Subcutaneous adipose tissue (tissue), 4 donors: Measurements from ENCODE around the gene PROM2. TPM values are rescaled to one million over a fixed set of nuclear protein-coding genes. Genes with fewer than 3 reads are reported as not detected.

Experiments
- total RNA-seq, 4 donors: library from RNA; depleted of rRNA; stranded (reverse); fragments of >200 nt; gene quantifications; one replicate each; pipeline ENCODE4 v1.1.0, GENCODE V29; 2016
- TF ChIP-seq, protein P1 (sequence below): fragments of 450-650 bp; IDR thresholded peaks from one replicate; pipeline ENCODE4 v1.5.1; 2016; ENCODE audit warnings: low read depth, mild to moderate bottlenecking, control low read depth, antibody characterized with exemption, moderate library complexity

The PROM2 gene
- total RNA-seq, 4 donors from 2014 or later, result 0.44 to 1.3 (median 0.84) TPM

DNA sequence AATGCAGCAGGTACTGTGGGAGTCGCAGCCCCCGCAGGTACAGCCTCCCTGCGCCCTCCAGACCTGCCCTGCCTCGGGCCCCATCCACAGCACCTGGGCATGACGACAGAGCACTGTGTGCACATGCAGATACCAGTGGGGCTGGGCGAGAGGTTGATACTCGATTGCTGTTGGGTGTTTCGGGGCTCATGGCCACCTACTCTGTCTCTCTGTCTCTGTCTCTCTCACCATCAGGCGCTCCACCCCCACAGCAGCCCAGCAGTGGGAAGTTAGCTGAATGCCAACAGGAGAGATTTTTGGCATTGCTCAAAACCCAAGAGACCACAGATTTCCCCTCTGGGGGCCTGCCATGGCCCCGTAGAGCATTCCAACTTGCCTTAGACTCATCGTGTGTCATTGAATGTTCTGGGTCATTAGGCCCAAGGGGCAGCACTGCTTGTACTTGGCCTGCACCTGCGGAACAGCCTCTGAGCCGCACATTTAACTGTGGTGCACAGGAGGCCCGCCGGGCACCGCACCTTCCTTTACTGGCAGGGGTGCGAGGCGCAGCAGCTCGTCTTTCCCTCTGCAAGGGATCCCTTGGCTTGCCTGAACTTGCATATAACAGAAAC is 41.7 kb downstream of the PROM2 start:
- TF ChIP-seq, protein P1, sequence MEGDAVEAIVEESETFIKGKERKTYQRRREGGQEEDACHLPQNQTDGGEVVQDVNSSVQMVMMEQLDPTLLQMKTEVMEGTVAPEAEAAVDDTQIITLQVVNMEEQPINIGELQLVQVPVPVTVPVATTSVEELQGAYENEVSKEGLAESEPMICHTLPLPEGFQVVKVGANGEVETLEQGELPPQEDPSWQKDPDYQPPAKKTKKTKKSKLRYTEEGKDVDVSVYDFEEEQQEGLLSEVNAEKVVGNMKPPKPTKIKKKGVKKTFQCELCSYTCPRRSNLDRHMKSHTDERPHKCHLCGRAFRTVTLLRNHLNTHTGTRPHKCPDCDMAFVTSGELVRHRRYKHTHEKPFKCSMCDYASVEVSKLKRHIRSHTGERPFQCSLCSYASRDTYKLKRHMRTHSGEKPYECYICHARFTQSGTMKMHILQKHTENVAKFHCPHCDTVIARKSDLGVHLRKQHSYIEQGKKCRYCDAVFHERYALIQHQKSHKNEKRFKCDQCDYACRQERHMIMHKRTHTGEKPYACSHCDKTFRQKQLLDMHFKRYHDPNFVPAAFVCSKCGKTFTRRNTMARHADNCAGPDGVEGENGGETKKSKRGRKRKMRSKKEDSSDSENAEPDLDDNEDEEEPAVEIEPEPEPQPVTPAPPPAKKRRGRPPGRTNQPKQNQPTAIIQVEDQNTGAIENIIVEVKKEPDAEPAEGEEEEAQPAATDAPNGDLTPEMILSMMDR, result no peak

DNA sequence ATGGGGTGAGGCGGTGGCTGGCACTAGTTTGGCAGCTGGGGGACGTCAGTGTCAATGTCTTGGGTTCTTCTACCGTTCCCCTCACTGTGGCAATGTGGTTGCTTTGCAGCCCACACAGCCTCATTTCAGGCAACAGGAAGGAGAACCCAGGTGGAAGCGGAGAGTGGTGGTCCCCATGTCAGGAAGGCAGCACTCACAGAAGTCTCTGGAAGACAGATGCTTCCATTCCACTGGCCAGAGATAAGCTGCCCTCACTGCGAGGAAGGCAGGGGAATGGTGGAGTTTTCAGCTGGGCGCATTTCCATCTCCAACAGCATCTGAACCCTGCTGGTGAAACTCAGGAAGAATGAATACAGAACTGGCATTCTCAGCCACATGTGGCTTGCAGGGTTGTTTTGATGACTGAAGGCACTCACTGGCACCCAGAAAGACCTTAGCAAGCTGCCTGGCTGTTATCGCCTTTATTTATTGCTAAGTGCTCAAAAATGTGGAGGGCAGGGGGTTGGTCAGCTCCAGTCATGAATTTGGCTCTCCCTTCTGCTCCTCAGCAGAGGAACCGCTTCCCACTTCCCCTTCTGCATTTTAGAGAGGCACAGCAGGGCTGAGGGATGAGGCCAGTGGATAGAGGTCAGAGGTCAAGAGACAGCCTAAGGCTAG is 42.3 kb downstream of the PROM2 start:
- TF ChIP-seq, protein P1, result no peak

DNA sequence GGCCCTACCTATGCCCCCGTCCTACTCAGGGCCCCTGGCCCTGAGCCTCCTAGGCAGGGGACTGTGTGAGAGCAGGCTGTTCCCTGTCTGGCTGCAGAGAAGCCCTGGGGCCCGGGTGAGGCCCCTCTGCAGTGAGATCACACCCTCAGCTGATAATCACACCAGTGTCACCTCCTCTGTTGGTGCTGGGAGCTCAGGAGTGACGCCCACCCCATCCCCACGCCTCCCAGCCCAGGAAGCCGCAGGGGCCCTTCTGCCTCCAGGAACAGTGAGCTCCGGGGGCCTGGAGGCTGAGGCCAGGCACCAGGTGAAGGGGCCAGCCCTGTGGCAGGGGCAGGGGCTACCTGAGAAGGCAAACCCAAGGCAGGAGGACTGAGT is 42.9 kb downstream of the PROM2 start:
- TF ChIP-seq, protein P1, result no peak

DNA sequence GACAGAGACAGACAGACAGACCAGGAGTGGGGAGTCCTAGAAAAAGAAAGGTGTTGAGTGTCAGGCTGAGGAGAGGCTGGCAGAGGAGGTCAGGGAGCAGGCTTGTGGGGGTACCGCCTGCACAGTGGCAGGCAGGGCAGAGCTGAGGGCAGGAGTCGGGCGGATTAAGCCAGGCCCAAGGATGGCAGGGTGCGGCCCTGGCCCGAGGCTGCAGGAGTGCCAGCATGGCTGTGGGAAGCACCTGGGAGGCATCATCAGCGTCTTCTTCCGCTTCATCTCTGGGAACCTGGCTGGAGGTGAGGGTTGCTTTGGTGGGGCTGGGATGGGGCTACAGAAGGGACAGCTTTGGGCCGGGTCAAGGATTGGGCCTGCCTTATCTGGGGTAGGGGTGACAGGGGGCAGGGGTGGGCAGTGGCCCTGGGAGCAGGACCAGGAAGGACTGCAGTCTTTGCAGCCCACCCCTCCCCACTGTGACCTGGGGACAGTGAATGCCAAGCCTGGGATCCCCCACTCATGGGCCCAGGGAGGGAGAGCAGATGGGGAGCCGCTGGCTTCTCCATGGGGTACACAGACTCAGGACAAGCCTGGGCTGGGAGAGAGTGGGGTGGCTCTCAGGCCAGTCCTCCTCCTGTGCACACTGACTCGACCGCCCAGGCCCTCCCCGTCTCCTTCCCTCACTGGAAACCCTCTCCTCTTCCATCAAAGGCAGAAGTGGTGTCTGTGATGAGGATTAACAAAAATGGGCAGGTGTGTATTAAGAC is 43.6 kb downstream of the PROM2 start:
- TF ChIP-seq, protein P1, result no peak

DNA sequence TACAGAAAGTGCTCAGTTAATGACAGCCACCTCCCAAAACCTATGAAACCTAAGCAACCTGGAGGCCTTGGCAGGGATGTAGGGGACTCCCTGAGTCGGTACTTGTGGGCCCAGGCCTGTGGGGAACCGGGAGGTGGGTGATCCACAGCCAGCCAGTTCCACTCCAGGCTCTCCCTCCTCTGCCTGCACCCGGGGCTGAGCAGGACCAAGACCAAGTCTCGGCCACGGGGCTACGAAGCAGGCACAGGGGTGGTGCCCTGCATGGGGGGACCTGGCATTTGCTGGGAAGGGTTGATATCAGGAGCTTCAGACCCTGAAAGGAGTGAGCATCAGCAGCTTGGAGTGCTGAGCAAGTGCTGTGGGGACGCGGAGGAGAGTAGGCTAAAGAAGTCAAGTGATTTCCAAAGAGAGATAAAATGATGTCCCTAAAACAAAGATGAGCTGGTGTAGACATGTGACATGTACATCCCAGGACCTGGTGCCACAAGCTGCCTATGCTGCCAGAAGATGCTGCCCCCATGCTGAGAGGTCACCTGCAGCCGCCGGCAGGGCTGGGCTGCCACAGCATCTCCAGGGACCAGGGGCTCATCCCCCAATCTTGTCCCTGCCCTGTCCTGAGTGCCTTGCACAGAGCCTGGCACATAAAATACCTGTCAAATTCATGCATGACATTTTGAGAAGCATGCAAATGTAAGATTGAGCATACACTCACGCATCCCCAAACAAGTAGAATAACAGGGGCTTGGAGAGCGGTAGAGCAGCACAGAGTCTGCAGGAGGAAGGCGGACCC is 44.4 kb downstream of the PROM2 start:
- TF ChIP-seq, protein P1, result no peak

DNA sequence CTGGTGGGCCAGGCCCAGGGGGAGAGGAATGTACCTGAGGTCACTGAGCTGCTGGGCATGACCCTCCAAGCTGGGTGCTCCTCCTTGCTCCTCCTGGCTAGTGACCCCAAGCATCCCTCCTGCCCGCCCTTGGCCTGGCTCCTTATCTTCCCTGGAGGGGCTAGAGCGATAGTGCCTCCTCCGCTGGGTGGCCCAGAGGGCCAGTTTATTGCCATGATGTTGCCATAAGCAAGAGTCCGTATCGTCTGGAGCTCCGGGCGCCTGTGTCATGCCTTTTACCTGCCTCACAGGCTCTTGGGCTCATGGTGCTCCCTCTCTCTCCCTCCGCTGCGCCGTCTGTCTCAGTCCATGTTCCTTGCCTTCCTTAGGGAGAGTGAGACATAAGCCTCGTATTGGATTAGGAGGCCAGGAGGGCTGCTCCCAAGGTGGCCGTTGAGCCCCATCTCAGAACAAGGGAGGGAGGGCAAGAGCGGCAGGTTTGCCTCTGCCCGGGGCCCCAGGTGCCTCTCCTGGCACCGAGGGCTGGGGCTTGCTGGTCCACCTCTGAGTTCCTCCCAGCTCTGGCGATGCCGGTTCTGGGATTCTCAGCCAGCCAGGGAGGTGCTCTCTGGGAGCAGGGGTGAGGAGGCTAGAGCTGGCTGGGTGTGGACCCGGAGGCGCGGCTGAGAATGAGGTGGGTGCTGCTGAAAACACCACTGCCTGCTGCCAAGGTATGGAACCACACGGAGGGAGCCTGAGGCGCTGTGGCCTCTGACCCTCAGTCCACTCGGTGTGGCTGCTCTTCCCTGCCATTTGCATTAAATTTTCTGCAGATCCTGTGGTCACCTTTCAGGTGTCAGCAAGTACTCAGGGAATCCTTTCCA is 45.5 kb downstream of the PROM2 start:
- TF ChIP-seq, protein P1, result no peak
